ENCODE measurements around the gene ETS1.
A peak's percentile ranks its signal among the peaks of the same experiment; 100 is the strongest.

ETS1 gene

DNA sequence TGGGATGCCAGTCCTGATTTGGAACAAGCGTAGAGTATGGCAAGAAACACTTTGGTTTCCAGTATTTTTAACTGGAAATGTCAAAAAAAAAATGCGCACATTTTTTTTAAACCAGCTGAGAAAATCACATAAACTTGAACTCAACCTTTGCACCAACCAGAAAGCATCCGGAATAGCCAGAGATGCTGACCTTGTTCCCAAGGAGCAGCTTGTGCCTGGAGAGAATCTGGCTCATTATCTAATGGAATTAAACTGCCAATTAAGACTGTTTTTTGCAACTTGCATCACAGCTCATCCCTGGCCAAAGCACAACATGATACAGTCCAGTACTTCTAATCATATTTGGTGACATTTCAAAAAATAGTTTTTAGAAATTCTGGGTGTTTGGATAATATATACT is 8.4 kb upstream of the ETS1 start:
- no peak overlapping the region for H3K4me3 ChIP-seq (replicated peaks in 1 of 2; ENCODE audit: low read depth in 2 of 2, low read length in 2 of 2)
- TF ChIP-seq, protein P1, sequence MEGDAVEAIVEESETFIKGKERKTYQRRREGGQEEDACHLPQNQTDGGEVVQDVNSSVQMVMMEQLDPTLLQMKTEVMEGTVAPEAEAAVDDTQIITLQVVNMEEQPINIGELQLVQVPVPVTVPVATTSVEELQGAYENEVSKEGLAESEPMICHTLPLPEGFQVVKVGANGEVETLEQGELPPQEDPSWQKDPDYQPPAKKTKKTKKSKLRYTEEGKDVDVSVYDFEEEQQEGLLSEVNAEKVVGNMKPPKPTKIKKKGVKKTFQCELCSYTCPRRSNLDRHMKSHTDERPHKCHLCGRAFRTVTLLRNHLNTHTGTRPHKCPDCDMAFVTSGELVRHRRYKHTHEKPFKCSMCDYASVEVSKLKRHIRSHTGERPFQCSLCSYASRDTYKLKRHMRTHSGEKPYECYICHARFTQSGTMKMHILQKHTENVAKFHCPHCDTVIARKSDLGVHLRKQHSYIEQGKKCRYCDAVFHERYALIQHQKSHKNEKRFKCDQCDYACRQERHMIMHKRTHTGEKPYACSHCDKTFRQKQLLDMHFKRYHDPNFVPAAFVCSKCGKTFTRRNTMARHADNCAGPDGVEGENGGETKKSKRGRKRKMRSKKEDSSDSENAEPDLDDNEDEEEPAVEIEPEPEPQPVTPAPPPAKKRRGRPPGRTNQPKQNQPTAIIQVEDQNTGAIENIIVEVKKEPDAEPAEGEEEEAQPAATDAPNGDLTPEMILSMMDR (IDR thresholded peaks at IDR 0.05; ENCODE audit: low read depth, low read length): no peak
- no peak for DNase-seq (ENCODE audit: low read depth in 2 of 2)

DNA sequence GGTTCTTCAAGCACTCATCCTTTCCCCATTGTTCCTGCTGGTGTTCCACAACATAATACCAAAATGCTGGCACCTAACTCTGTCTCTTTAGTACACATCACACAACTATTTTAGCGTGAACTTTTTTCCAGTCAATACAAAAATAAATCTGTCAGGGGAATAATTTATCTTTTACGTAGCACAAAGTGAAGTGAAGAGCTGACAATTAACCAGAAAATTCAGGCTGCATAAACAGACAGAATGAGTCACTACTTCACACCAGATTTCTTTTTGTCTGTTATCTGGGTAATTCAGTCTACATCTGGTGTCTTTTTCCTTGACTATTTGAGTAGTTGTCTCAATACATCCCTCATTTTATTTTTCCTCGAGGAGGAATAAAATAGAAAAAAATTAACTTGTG is 7.9 kb upstream of the ETS1 start:
- TF ChIP-seq, protein P1 (IDR thresholded peaks at IDR 0.05; ENCODE audit: low read depth, low read length): no peak
- peak in 1 of 2 donors; percentile 40 for DNase-seq (ENCODE audit: low read depth in 2 of 2)
- no peak overlapping the region for H3K4me3 ChIP-seq (replicated peaks in 1 of 2; ENCODE audit: low read depth in 2 of 2, low read length in 2 of 2)

DNA sequence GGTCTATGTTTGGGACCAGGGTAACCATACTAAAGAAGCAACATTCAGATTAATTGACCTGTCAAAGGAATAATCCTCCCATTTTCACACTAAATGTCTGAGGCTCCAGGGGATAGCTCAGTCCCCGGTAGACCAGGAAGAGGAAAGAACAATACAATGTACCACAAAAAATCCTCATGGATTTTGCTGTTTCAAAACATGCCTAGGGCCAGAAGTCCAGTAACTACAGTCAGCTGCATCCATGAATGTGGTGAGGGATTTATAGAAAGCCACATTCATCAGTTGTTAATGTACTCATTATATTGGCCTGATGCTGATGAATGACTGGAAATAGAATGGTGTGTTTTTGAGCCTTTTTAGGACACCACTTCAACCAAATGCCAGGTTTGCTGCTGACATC is 6.9 kb upstream of the ETS1 start:
- DNase-seq (ENCODE audit: low read depth in 2 of 2): no peak
- TF ChIP-seq, protein P1 (IDR thresholded peaks at IDR 0.05; ENCODE audit: low read depth, low read length): no peak

DNA sequence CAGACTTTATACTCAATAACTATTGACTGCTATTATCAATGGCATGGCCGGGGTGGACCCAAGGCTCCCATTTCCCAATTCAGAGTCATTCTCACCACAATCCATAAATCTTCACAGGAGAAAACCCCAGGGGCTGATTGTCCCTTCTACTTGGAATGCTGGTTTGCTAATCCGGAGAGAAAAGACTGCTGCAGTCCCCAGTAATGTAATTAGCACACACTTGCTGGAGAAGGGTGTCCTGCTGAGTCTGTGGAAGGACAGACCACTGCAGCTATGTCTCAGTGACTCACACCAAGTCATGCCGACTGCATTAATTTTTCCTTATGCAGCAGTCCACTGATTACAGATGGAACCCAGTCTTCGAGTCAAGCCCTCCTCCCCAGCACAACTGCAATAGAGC is 5.9 kb upstream of the ETS1 start:
- TF ChIP-seq, protein P1 (IDR thresholded peaks at IDR 0.05; ENCODE audit: low read depth, low read length): no peak
- no peak overlapping the region for H3K4me3 ChIP-seq (replicated peaks in 1 of 2; ENCODE audit: low read depth in 2 of 2, low read length in 2 of 2)
- DNase-seq (ENCODE audit: low read depth in 2 of 2): peak in 1 of 2 donors; percentile 23

More for the DNA sequence above, 6.9 kb upstream of the ETS1 start:
- H3K4me3 ChIP-seq (replicated peaks in 1 of 2; ENCODE audit: low read depth in 2 of 2, low read length in 2 of 2): no peak overlapping the region

DNA sequence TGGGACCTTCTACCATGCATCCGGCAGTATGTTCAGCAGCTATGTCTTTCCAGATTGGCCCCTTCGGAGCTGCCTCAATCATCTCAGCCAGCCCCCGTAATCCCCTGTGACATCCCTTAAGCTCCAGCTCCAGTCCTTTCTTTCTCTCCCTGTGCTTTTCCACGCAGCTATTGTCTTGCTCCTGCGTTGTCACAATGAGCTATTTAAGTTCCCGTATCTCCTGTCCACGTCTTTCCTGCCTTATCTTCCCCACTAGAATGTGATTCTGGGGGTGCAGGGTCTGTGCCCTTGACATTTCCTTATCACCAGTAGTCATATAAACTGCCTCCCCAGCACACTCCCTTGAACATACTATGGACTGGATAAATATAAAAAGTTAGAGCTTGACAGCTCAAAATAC is 5.1 kb upstream of the ETS1 start:
- no peak overlapping the region for H3K4me3 ChIP-seq (replicated peaks in 1 of 2; ENCODE audit: low read depth in 2 of 2, low read length in 2 of 2)
- TF ChIP-seq, protein P1 (IDR thresholded peaks at IDR 0.05; ENCODE audit: low read depth, low read length): no peak
- DNase-seq (ENCODE audit: low read depth in 2 of 2): no peak

DNA sequence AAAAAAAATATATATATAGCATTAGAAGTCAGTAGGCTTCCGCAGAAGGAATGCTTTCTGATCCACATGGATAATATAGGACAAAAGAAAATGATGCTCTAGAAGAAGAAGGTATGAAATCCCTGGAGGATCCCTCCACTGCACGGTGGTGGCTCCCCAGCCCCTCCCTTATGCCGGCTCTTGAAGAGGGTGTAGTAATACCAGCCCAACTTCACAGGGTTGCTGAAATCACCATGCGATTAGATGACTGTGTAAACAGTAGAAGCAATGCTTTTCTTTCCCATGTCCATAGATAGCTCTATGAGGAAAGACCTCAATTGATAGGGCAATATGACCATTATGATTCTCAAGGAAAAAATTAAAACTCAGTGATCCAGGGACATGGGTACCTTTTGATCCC is 3.2 kb upstream of the ETS1 start:
- DNase-seq (ENCODE audit: low read depth in 2 of 2): no peak
- no peak overlapping the region for H3K4me3 ChIP-seq (replicated peaks in 1 of 2; ENCODE audit: low read depth in 2 of 2, low read length in 2 of 2)
- TF ChIP-seq, protein P1 (IDR thresholded peaks at IDR 0.05; ENCODE audit: low read depth, low read length): no peak

DNA sequence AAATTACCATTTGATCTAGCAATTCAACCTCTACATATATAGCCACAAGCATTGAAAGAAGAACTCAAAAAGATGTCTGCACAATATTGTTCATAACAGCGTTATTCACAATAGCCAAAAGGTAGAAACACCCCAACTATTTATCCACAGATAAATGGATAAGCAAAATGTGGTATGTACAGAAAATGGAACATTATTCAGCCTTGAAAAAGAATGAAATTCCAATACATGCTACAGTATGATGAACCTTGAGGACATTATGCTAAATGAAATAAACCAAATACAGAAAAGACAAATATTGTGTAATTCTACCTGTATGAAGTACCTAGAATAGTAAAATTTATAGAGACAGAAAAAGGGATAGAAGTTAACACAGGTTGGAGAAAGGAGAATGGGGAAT is 2.6 kb upstream of the ETS1 start:
- H3K4me3 ChIP-seq (replicated peaks in 1 of 2; ENCODE audit: low read depth in 2 of 2, low read length in 2 of 2): no peak overlapping the region
- TF ChIP-seq, protein P1 (IDR thresholded peaks at IDR 0.05; ENCODE audit: low read depth, low read length): no peak
- DNase-seq (ENCODE audit: low read depth in 2 of 2): no peak
